ENCODE data around the gene CCNB2.

Gene CCNB2

GRCh38 chr15:59104912-59105732 lies at the start of gene CCNB2:
CCNB2 (plus strand) TSS chr15:59105146; CDS start chr15:59105269, 123 bp downstream.
- H3K27ac ChIP-seq: peak within 1 kb of the TSS; percentile 90
- TF ChIP-seq CTCF (conservative IDR thresholded peaks at IDR 0.05): no peak
- TF ChIP-seq ZFX (IDR thresholded peaks at IDR 0.05): peak; percentile 51

- TF ChIP-seq CTCF (conservative IDR thresholded peaks at IDR 0.05) (no peak), ZFX (IDR thresholded peaks at IDR 0.05) (no peak)
Measured at GRCh38 chr15:59059076-59059597, 45.8 kb upstream of the CCNB2 start.

GRCh38 chr15:59060348-59060747 lies 44.6 kb upstream of the CCNB2 start:
- no peak for TF ChIP-seq ZFX (IDR thresholded peaks at IDR 0.05)
- TF ChIP-seq CTCF (conservative IDR thresholded peaks at IDR 0.05): no peak
- H3K27ac ChIP-seq: no peak overlapping the region

More at GRCh38 chr15:59059076-59059597, 45.8 kb upstream of the CCNB2 start:
- no peak overlapping the region for H3K27ac ChIP-seq

- H3K27ac ChIP-seq: no peak overlapping the region
- no peak for TF ChIP-seq ZFX (IDR thresholded peaks at IDR 0.05)
Measured at GRCh38 chr15:59063042-59063441, 41.9 kb upstream of the CCNB2 start.

- H3K27ac ChIP-seq: no peak overlapping the region
- TF ChIP-seq CTCF (conservative IDR thresholded peaks at IDR 0.05) (no peak), ZFX (IDR thresholded peaks at IDR 0.05) (no peak)
Measured at GRCh38 chr15:59069430-59069829, 35.5 kb upstream of the CCNB2 start.

- H3K27ac ChIP-seq: no peak overlapping the region
- no peak for TF ChIP-seq CTCF (conservative IDR thresholded peaks at IDR 0.05)
- TF ChIP-seq ZFX (IDR thresholded peaks at IDR 0.05): no peak
Measured at GRCh38 chr15:59074607-59075006, 30.3 kb upstream of the CCNB2 start.

GRCh38 chr15:59087731-59088130 lies 17.2 kb upstream of the CCNB2 start:
- no peak overlapping the region for H3K27ac ChIP-seq
- no peak for TF ChIP-seq CTCF (conservative IDR thresholded peaks at IDR 0.05)
